Measurements from ENCODE around the gene LSM12.
"Not testable (repeated sequence)": the region's sequence is repeated elsewhere in the genome, so short reads cannot be mapped to it uniquely, and the experiment has no call there.

Gene LSM12

GRCh38 chr17:44034688-44035087, 31.8 kb downstream of the LSM12 start:
- not testable (repeated sequence) for DNase-seq

DNA sequence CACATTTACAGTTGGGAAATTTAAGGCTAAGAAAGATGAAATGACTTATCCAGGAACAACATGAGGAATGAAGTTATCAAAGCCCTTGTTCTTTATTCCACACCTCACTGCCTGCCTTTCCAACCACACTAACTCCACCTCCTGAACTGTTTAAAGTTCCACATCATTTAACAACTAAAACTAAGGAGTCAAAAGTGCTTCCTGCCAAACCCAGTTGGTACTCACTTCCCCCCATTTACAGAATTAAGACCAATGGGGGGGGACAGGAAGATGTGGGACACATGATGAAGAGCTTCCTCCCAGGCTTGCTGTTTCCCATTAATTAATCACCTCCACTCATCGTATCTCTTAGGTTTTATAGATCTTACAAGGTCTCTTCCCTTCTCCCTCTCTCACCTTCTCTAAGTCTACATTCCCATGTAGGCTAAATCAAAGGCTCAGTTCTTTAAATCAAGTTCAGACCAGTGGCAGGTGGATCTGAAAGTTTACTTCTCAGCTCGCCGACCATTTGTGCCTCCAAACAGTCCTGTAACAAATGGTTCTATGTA, 32.5 kb downstream of the LSM12 start:
- DNase-seq = no peak

DNA sequence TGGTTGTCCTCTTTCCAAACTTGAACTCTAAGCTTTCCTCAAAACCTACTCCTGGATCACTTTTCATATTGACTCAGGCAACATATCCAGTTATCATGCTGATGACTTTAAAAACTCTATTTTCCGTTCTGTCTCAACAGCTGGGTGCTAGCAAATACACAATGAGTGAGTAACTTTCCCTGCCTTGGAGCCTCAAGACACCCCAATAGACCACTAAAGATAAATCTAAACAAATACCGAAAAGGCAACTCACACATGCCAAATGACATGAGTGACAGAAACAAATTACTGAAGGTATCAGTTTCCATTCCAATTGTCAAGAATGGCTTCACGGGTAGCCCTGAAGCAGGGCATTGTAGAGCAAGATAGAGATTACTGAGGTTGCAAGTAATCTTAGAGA, 36.0 kb downstream of the LSM12 start:
- DNase-seq = no peak

- DNase-seq = no peak
Measured at GRCh38 chr17:44029736-44030135, 36.7 kb downstream of the LSM12 start.

DNA sequence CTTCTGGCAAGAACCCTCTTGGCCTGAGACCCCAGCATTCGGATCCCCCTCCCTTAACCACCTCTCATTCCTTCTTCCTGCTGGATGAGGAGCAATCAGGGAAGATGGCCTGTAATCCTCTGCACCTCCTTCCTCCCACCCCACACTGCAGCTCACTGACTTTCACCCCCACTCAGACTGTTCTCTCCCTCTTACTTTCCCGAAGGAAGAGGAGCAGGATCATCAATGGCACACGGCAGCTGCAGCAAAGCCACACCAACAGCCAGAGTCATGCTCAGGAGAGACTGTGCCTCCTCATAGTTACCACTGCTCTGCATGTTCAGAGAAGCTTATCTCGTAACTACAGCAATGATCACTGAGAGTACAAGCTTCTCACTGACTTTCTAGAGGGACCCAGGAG, 41.6 kb downstream of the LSM12 start:
- no peak for DNase-seq

GRCh38 chr17:44024271-44024663, 42.2 kb downstream of the LSM12 start:
- DNase-seq = no peak

DNA sequence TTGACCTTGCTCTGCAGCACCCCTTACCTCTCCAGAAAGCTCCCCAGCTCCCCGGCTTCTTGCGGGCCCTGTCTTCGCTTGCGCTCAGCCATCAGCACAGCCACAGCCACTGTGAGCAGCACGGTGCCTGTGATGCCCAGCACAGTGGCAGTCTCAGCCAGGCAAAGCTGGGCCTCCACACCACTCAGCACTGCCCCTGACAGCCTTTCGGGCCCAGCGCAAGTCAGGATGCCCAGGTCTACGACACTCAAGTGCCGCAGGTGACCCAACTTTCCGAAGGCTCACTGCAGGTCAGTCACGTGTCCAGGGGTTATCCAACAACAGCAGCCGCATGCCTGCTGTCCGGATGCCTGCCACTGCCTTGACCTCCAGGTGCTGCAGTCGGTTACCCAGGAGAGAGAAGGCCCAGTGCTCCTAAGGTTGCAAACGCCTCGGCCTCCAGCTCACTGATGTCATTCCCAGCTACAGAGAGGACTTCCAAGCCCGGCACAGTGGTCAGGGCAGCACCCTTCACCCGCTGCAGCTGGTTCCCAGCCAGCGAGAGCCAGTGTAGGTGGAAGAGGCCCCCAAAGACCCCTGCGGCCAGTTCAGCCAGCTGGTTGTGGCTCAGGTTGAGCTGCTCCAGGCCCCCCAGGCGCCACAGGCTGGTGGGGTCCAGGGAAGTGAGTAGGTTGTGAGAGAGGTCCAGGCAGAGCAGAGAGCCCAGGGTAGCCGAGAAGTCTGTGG, 42.8 kb downstream of the LSM12 start:
- no peak for DNase-seq

DNA sequence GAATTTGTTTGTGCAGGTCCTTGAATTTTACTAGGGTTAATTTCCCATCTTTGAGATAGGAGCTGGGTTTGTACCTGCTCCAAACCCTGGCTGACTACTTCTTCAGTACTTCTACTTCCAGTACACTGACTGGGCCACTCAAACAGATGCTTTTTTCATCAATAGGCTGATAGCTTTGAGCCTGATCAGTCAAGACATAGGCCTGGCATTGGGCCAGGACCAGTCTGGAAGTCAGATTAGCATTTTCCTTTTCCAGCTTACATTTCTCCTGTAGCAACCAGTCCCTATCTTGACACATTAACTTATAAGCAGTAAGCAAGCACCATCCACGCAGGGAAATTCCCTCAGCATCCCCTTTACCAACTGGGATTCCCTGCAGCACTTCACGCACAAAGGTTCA, 44.2 kb downstream of the LSM12 start:
- DNase-seq = no peak

- DNase-seq = not testable (repeated sequence)
Measured at GRCh38 chr17:44021227-44021626, 45.2 kb downstream of the LSM12 start.

- peak; percentile 92 for DNase-seq
Measured at GRCh38 chr17:44014437-44015172, 51.9 kb downstream of the LSM12 start, which contains the start of gene TMEM101. Gene TMEM101 (minus strand): TSS chr17:44014963. CDS start chr17:44014952, 11 bp downstream.

GRCh38 chr17:44014133-44014436, 52.4 kb downstream of the LSM12 start:
- no peak for DNase-seq

DNA sequence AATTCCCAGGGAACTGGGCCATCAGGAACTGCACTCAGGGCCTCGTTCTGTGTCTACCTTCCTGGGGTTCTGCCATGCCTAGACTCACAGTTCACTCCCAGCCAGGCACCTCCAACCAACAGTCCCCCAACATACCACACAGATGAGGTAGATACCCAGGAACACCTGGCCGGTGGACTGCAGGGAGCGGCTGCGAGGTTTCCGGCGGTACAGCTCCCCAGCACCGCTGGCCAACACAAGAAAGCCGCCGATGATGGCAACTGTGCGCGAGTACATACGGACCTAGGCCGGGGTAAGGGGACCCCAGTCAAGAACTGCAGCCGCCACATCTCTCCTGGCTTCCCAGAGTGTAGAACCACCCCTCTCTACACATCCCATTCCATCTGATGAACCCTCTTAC, 53.6 kb downstream of the LSM12 start:
- no peak for DNase-seq

DNA sequence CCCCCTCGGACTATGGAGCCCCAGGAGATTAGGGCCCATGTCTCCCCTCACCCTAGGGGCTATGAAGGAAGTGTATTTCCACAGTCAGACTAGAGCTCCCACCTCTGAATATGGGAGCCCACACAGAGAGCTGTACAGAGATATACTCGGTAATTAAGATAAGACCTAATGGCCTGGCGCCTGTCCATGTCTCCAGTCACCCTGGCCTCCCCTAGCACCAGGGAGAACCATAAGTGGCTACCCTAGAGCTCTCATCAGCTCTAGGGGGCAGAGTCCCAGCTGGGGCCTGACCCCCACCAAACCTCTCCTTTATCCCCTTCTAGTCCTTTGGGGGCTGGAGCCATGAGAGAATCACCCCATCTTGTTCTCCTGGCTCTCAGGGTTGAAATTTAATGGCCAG, 54.1 kb downstream of the LSM12 start:
- no peak for DNase-seq

GRCh38 chr17:44011876-44012275, 54.6 kb downstream of the LSM12 start:
- no peak for DNase-seq

GRCh38 chr17:44010966-44011647, 55.4 kb downstream of the LSM12 start:
- peak; percentile 32 for DNase-seq

DNA sequence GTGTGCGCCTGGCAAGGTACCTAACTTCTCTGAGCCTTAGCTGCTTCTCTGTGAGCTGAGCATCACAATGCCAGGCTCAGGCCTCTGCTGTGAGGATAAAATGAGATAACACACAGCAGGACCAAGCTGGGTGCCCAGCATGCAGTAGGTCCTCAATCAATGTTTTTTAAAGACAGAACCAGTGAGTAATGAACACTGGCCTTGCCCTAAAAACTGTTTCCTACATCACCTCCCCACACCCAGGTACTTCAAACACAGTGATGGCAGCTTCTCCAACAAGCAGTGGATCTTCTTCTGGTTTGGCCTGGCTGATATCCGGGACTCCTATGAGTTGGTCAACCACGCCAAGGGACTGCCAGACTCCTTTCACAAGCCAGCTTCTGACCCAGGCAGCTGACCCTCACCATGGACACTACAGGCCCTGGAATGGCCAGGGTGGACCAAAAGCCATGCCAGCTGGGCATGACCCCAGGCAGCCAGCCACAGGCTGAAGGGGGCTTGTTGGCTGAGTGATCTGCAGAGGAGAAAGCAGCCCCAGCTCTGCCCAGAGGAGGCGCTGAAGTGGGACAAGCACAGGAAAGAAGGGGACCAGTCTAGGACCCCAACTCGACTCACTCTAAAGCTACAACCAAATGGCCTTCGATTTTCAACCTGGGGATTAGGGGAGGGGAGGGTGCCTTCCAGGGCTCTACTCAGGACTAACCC, 58.1 kb downstream of the LSM12 start:
- no peak for DNase-seq

GRCh38 chr17:44007346-44008204, 58.9 kb downstream of the LSM12 start:
- DNase-seq = no peak

- DNase-seq = peak; percentile 96
Measured at GRCh38 chr17:44006598-44007345, 59.7 kb downstream of the LSM12 start.

DNA sequence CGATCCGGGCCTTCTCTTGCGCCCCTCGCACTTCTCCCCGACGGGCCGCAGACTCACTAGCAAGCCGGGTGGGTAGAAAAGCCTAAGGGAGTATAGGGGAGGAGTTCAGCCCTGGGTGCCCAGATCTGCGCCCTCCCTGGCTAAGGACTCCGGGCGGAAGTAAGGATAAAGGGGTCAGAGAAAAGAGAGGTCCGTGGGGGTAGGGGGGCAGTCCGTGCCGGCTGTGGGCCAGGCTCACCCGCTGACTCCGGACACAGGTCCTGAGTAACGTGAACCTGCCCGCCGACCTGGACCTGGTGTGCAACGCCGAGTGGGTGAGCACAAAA, 60.2 kb downstream of the LSM12 start:
- DNase-seq = no peak

DNA sequence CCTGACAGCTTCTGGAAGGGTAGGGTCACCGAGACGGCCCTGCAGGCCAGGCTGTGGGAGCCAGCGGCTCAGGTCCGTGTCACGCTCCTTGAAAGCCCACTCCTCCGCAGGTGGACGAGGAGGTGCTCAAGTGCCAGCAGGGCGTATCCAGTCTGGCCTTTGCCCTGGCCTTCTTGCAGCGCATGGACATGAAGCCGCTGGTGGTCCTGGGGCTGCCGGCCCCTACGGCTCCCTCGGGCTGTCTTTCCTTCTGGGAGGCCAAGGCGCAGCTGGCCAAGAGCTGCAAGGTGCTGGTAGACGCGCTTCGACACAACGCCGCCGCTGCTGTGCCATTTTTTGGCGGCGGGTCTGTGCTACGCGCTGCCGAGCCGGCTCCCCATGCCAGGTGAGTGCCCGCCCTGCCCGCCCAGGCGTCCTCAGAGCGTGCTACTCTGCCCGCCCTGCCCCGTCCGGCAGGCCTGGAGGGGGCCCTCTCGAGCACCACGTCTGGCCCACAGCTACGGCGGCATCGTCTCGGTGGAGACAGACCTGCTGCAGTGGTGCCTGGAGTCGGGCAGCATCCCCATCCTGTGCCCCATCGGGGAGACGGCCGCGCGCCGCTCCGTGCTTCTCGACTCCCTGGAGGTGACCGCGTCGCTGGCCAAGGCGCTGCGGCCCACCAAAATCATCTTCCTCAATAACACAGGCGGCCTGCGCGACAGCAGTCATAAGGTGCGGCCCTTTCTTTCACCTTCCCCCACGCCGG, 60.8 kb downstream of the LSM12 start:
- peak; percentile 24 for DNase-seq

Measured in HCEC 1CT (cell line).